HepG2 (cell line): ENCODE results near the gene OPRM1. TPM values are rescaled to one million over a fixed set of nuclear protein-coding genes. Genes with fewer than 3 reads are reported as not detected.

ENCODE experiments used
- ATAC-seq: fragments of 200-7000 bp; cut with Tn5 transposase; 3 replicates; pipeline ENCODE4 v1.9.1; 2020; ENCODE audit warnings: mild to moderate bottlenecking, moderate library complexity
- BruUV-seq: library from RNA; stranded (reverse); fragments of 400-500 nt; replicated peaks from 2 replicates; lab custom pipeline; 2021; lab: Mats Ljungman, UMichigan
- CTCF ChIA-PET: fragments of 300-600 bp; formaldehyde crosslinking; extraction: SDS; loops from one replicate; lab custom pipeline; 2021; ENCODE audit warnings: low total read pairs, inconsistent platforms, low intra/inter-chr PET ratio; lab: Yijun Ruan, JAX
- POLR2A ChIA-PET: fragments of 350-600 bp; sonication (Branson Sonifier 250); formaldehyde crosslinking; loops from one replicate; lab custom pipeline; 2020; ENCODE audit warnings: antibody characterized with exemption, inconsistent platforms; lab: Yijun Ruan, JAX
- DNase-seq: peaks from one replicate; pipeline ENCODE4 v3.0.0-alpha.2; 2015; ENCODE audit warnings: low spot score
- FAIRE-seq: peaks from 3 replicates; lab custom pipeline; 2011; peaks lifted over from hg19 to GRCh38; lab: Jason Lieb, UNC
- H2AFZ ChIP-seq: one replicate; pipeline ENCODE4 v1.6.1; 2011; ENCODE audit warnings: low read length, inconsistent platforms
- H3K27ac ChIP-seq: fragments of 300-600 bp; 3 replicates; pipeline ENCODE4 v1.8.0; 2011; ENCODE audit warnings: mixed run types, mild to moderate bottlenecking, mixed read lengths, low read length, inconsistent platforms; ENCODE audit not compliant: insufficient read depth; ENCODE audit errors: extremely low read length
- H3K27me3 ChIP-seq, 2 experiments: fragments of 200-600 bp in 1 of 2; 2 replicates in 1 of 2; 3 replicates in 1 of 2; pipeline versions ENCODE4 v1.6.0 to v1.8.0; 2011; ENCODE audit warnings: low read length in 2 of 2, mild to moderate bottlenecking in 2 of 2, moderate library complexity in 2 of 2, inconsistent platforms in 1 of 2; ENCODE audit not compliant: insufficient read depth in 2 of 2, control insufficient read depth in 1 of 2
- H3K36me3 ChIP-seq, 2 experiments: fragments of 200-600 bp in 1 of 2; replicated peaks in 1 of 2; 2 replicates in 1 of 2; 3 replicates in 1 of 2; pipeline versions ENCODE4 v1.5.1 to v1.8.0; 2011; ENCODE audit warnings: low read length in 2 of 2, inconsistent platforms in 1 of 2; ENCODE audit not compliant: insufficient read depth in 2 of 2, control insufficient read depth in 1 of 2
- H3K4me1 ChIP-seq: 2 replicates; pipeline ENCODE4 v1.5.1; 2012; ENCODE audit warnings: low read length, inconsistent platforms; ENCODE audit not compliant: insufficient read depth
- H3K4me2 ChIP-seq: 2 replicates; pipeline ENCODE4 v1.6.0; 2011; ENCODE audit warnings: low read depth, low read length, inconsistent platforms
- H3K4me3 ChIP-seq, 3 experiments: fragments of 200-600 bp in 1 of 3; sonication (generic), shearing (Covaris generic) in 1 of 3; replicated peaks in 1 of 3; 2 replicates each; pipeline ENCODE4 v1.5.1; 2011 to 2016; ENCODE audit warnings: low read length in 3 of 3, inconsistent platforms in 2 of 3, low read depth in 2 of 3, mild to moderate bottlenecking in 2 of 3, control low read depth in 1 of 3, mixed read lengths in 1 of 3; ENCODE audit not compliant: insufficient read depth in 1 of 3
- H3K79me2 ChIP-seq: one replicate; pipeline ENCODE4 v1.6.1; 2011; ENCODE audit warnings: low read length, inconsistent platforms; ENCODE audit not compliant: insufficient read depth
- H3K9ac ChIP-seq: 2 replicates; pipeline ENCODE4 v1.6.0; 2011; ENCODE audit warnings: mild to moderate bottlenecking, low read depth, low read length, inconsistent platforms; ENCODE audit not compliant: insufficient read depth
- H3K9me3 ChIP-seq: 2 replicates; pipeline ENCODE4 v1.5.1; 2012; ENCODE audit warnings: mild to moderate bottlenecking, low read length
- H4K20me1 ChIP-seq: 2 replicates; pipeline ENCODE4 v1.6.0; 2011; ENCODE audit warnings: inconsistent platforms, mild to moderate bottlenecking, low read length, moderate library complexity; ENCODE audit not compliant: insufficient read depth
- CENPBD1 ChIP-seq: sonication (generic); formaldehyde crosslinking; IDR thresholded peaks from 2 replicates; pipeline ENCODE4 v1.8.0; 2022; ENCODE audit warnings: missing genetic modification reagents, low read depth, mild to moderate bottlenecking, borderline replicate concordance
- CENPT ChIP-seq: sonication (generic); formaldehyde crosslinking; IDR thresholded peaks from 2 replicates; pipeline ENCODE4 v1.8.0; 2022; ENCODE audit warnings: low read depth, mild to moderate bottlenecking, moderate library complexity, missing genetic modification reagents
- CENPX ChIP-seq: sonication (generic); formaldehyde crosslinking; IDR thresholded peaks from 2 replicates; pipeline ENCODE4 v1.9.0; 2021; ENCODE audit warnings: mild to moderate bottlenecking, missing genetic modification reagents, moderate library complexity
- E2F1 ChIP-seq: sonication (generic); formaldehyde crosslinking; IDR thresholded peaks from 2 replicates; pipeline ENCODE4 v1.5.0; 2020; ENCODE audit warnings: missing genetic modification reagents
- FOXJ3 ChIP-seq: sonication (generic); formaldehyde crosslinking; IDR thresholded peaks from 2 replicates; pipeline ENCODE4 v1.4.0; 2020; ENCODE audit warnings: missing genetic modification reagents, mild to moderate bottlenecking, borderline replicate concordance
- IRX3 ChIP-seq: sonication (generic); formaldehyde crosslinking; IDR thresholded peaks from 2 replicates; pipeline ENCODE4 v1.8.1; 2023; ENCODE audit warnings: mild to moderate bottlenecking, low read depth, missing genetic modification reagents, borderline replicate concordance
- MED8 ChIP-seq: sonication (generic); formaldehyde crosslinking; IDR thresholded peaks from 2 replicates; pipeline ENCODE4 v1.8.1; 2023; ENCODE audit warnings: mild to moderate bottlenecking, missing genetic modification reagents; ENCODE audit not compliant: insufficient replicate concordance
- MEF2D ChIP-seq: sonication (generic); formaldehyde crosslinking; IDR thresholded peaks from 2 replicates; pipeline ENCODE4 v1.5.1; 2020; ENCODE audit warnings: mild to moderate bottlenecking, missing genetic modification reagents
- MYNN ChIP-seq: sonication (generic); formaldehyde crosslinking; IDR thresholded peaks from 2 replicates; pipeline ENCODE4 v1.4.0; 2020; ENCODE audit warnings: mild to moderate bottlenecking, low read depth, missing genetic modification reagents
- PITX1 ChIP-seq: sonication (generic); formaldehyde crosslinking; IDR thresholded peaks from 2 replicates; pipeline ENCODE4 v1.5.1; 2020; ENCODE audit warnings: mild to moderate bottlenecking, missing genetic modification reagents
- POGZ ChIP-seq: sonication (generic); formaldehyde crosslinking; IDR thresholded peaks from 2 replicates; pipeline ENCODE4 v1.4.0; 2020; ENCODE audit warnings: mild to moderate bottlenecking, missing genetic modification reagents
- ZBTB14 ChIP-seq: sonication (generic); formaldehyde crosslinking; IDR thresholded peaks from 2 replicates; pipeline ENCODE4 v1.4.0; 2020; ENCODE audit warnings: missing genetic modification reagents
- ZNF263 ChIP-seq: sonication (generic); formaldehyde crosslinking; IDR thresholded peaks from 2 replicates; pipeline ENCODE4 v1.4.0; 2020; ENCODE audit warnings: missing genetic modification reagents
- ZNF3 ChIP-seq: IDR thresholded peaks from 2 replicates; pipeline ENCODE4 v1.7.0; 2017; ENCODE audit warnings: inconsistent platforms
- ZNF326 ChIP-seq: sonication (generic); formaldehyde crosslinking; IDR thresholded peaks from 2 replicates; pipeline ENCODE4 v1.4.0; 2020; ENCODE audit warnings: missing genetic modification reagents, borderline replicate concordance
- ZNF44 ChIP-seq: sonication (generic); formaldehyde crosslinking; IDR thresholded peaks from 2 replicates; pipeline ENCODE4 v1.5.1; 2020; ENCODE audit warnings: mild to moderate bottlenecking, missing genetic modification reagents
- ZNF512 ChIP-seq: sonication (generic); formaldehyde crosslinking; IDR thresholded peaks from 2 replicates; pipeline ENCODE4 v1.4.0; 2020; ENCODE audit warnings: mild to moderate bottlenecking, missing genetic modification reagents
- in situ Hi-C: cut with HindIII; loops from 2 replicates; pipeline ENCODE4 v1.10.0; 2017; ENCODE audit warnings: low pct_unique_long_range_greater_than_20kb; ENCODE audit not compliant: extremely low pct_ligation_motif_present
- intact Hi-C: fragments of 100-400 bp; cut with micrococcal nuclease; formaldehyde crosslinking; loops from one replicate; pipeline ENCODE4 v1.10.0; 2022; ENCODE audit not compliant: unreplicated experiment
- polyA plus RNA-seq, 8 experiments: library from polyadenylated mRNA; depleted of rRNA in 3 of 8; stranded (reverse) in 7 of 8; unstranded in 1 of 8; fragments of >200 nt; fragmentation: Illumina TruSeq in 4 of 8; extraction: Trizol in 4 of 8; gene quantifications; 2 replicates each; pipeline versions ENCODE4 v1.2.1 to v1.2.3, GENCODE V29; 2011 to 2016; ENCODE audit warnings: low read depth in 4 of 8, missing spikeins in 1 of 8, mixed read lengths in 1 of 8; ENCODE audit not compliant: insufficient read depth in 1 of 8
- total RNA-seq, 5 experiments: library from RNA; depleted of rRNA; stranded (reverse); fragments of >200 nt; fragmentation: Illumina TruSeq; extraction: Trizol; gene quantifications; 2 replicates each; pipeline ENCODE4 v1.2.3, GENCODE V29; 2016; ENCODE audit warnings: low read depth in 1 of 5

Gene OPRM1
- total and polyA plus RNA-seq, 2 of the 13 experiments (the other 11 are each of a cell fraction or from before 2014, with no cell fraction given), result not detected

GRCh38 chr6:154266560-154267099 lies 227.6 kb downstream of the OPRM1 start:
- intact Hi-C loops, result no loop called here

More at GRCh38 chr6:154266560-154267099, 227.6 kb downstream of the OPRM1 start:
- ATAC-seq (no peak), FAIRE-seq (no peak), DNase-seq (no peak)
- TF ChIP-seq ZBTB14 (no peak), ZNF263 (CRISPR knock-in tag) (no peak), ZNF44 (CRISPR knock-in tag) (no peak), CENPT (CRISPR knock-in tag) (no peak), E2F1 (CRISPR knock-in tag) (no peak), POGZ (CRISPR knock-in tag) (no peak), CENPX (CRISPR knock-in tag) (no peak), MED8 (CRISPR knock-in tag) (no peak), MEF2D (no peak), ZNF326 (CRISPR knock-in tag) (no peak), FOXJ3 (CRISPR knock-in tag) (no peak), PITX1 (CRISPR knock-in tag) (no peak), IRX3 (no peak), ZNF512 (CRISPR knock-in tag) (no peak), ZNF3 (CRISPR knock-in tag) (no peak), MYNN (CRISPR knock-in tag) (no peak), CENPBD1 (CRISPR knock-in tag) (no peak)
- in situ Hi-C loops, result no loop called here
- Histone ChIP-seq H3K4me2 (no peak overlapping the region), H3K9ac (no peak overlapping the region), H3K36me3 (no peaks in the 10 kb centered on the region), H3K9me3 (no peaks in the 10 kb centered on the region), H3K79me2 (no peaks in the 10 kb centered on the region), H4K20me1 (no peaks in the 10 kb centered on the region), H3K27me3 (no peaks in the 10 kb centered on the region), H3K27ac (no peak overlapping the region), H3K4me3 (no peak overlapping the region), H2AFZ (no peak overlapping the region), H3K4me1 (no peaks in the 10 kb centered on the region)
- ChIA-PET POLR2A (no interaction called here), CTCF (no interaction called here)
- no TSS peak for BruUV-seq
